ENCODE results near the gene PTPRC.

DNA sequence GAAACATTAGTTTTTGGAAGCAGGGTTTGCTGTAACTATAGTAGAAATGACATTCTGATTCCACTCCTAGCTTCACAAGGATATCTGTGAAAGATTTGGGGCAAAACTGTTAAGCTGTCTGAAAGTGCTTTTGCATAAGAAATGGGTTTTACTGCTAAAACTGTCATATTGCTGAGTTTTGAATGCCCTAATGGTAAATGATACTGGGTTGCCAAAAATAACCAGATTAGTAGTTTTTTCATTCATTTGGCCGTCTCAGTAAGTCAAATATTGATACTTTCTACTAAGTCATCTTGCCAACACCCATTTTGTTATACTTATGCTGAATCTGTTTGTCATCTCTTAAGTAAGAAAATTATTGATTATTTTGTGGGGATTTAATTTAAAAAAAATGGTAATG, 399 bp upstream of the PTPRC start:
- TF ChIP-seq EP300 (IDR thresholded peaks at IDR 0.05) (no peak), POLR2AphosphoS5 (IDR thresholded peaks at IDR 0.05) (no peak)
- TF ChIP-seq, protein P1, sequence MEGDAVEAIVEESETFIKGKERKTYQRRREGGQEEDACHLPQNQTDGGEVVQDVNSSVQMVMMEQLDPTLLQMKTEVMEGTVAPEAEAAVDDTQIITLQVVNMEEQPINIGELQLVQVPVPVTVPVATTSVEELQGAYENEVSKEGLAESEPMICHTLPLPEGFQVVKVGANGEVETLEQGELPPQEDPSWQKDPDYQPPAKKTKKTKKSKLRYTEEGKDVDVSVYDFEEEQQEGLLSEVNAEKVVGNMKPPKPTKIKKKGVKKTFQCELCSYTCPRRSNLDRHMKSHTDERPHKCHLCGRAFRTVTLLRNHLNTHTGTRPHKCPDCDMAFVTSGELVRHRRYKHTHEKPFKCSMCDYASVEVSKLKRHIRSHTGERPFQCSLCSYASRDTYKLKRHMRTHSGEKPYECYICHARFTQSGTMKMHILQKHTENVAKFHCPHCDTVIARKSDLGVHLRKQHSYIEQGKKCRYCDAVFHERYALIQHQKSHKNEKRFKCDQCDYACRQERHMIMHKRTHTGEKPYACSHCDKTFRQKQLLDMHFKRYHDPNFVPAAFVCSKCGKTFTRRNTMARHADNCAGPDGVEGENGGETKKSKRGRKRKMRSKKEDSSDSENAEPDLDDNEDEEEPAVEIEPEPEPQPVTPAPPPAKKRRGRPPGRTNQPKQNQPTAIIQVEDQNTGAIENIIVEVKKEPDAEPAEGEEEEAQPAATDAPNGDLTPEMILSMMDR (IDR thresholded peaks at IDR 0.05) = no peak
